Measurements from ENCODE around the gene DMAC2L. TPM values are rescaled to one million over a fixed set of nuclear protein-coding genes. Genes with fewer than 3 reads are reported as not detected.

The DMAC2L gene
- 5.8 and 7.3 TPM in 2 replicates for total RNA-seq

GRCh38 chr14:50311972-50312733 is at the start of gene DMAC2L, which contains the start of gene L2HGDH:
DMAC2L (plus strand) TSS chr14:50312324; CDS start chr14:50321488, 9,164 bp downstream.
L2HGDH (minus strand) TSS chr14:50312229; CDS start chr14:50312150, 79 bp downstream.

Other genes starting within 250 kb of the DMAC2L start
- gene VCPKMT, start 195.8 kb upstream of the DMAC2L start, total RNA-seq: 3.4 and 4.9 TPM in 2 replicates
- gene SOS2, start 80.7 kb upstream of the DMAC2L start, total RNA-seq: 15.0 and 21.7 TPM in 2 replicates
- 3.6 and 5.8 TPM in 2 replicates for gene L2HGDH, start 95 bp upstream of the DMAC2L start, total RNA-seq
- gene CDKL1, start 84.6 kb downstream of the DMAC2L start, total RNA-seq: 1.4 and 2.3 TPM in 2 replicates
- gene MAP4K5, start 220.2 kb downstream of the DMAC2L start, total RNA-seq: 14.9 and 65.7 TPM in 2 replicates
- 1.2 and 7.1 TPM in 2 replicates for gene ATL1, start 247.8 kb downstream of the DMAC2L start, total RNA-seq

Data from epithelial cell of alveolus of lung (primary cell).